Endothelial cell of umbilical vein (primary cell): ENCODE data around the gene MAPK13. TPM values are rescaled to one million over a fixed set of nuclear protein-coding genes. Genes with fewer than 3 reads are reported as not detected.

Experiments
- BruUV-seq: library from RNA; stranded (reverse); fragments of 400-500 nt; replicated peaks from 2 replicates; lab custom pipeline; 2021; lab: Mats Ljungman, UMichigan
- CTCF ChIA-PET: fragments of 300-600, 350-600 bp; sonication (Branson Sonifier 250); formaldehyde crosslinking; loops from one replicate; lab custom pipeline; 2021; ENCODE audit warnings: antibody characterized with exemption, inconsistent platforms; lab: Charles Lee
- POLR2A ChIA-PET: fragments of 300-600, 350-600 bp; sonication (Branson Sonifier 250); formaldehyde crosslinking; loops from one replicate; lab custom pipeline; 2021; ENCODE audit warnings: antibody characterized with exemption, inconsistent platforms; lab: Charles Lee
- DNase-seq: peaks from one replicate; pipeline ENCODE4 v3.0.0-alpha.2; 2011; ENCODE audit warnings: low read depth, low spot score
- FAIRE-seq: peaks from 2 replicates; lab custom pipeline; 2011; peaks lifted over from hg19 to GRCh38; lab: Jason Lieb, UNC
- H2AFZ ChIP-seq: 2 replicates; pipeline ENCODE4 v1.6.0; 2012; ENCODE audit warnings: low read depth, low read length, control low read depth, inconsistent platforms
- H3K27ac ChIP-seq: 2 replicates; pipeline ENCODE4 v1.5.1; 2011; ENCODE audit warnings: low read depth, mild to moderate bottlenecking, control low read depth, low read length, moderate library complexity; ENCODE audit not compliant: insufficient read depth
- H3K27me3 ChIP-seq, 2 experiments: 2 replicates each; pipeline versions ENCODE4 v1.6.0 to v1.6.1; 2011; ENCODE audit warnings: low read length in 2 of 2, mixed read lengths in 1 of 2; ENCODE audit not compliant: control insufficient read depth in 2 of 2, insufficient read depth in 2 of 2
- H3K36me3 ChIP-seq, 2 experiments: 2 replicates in 1 of 2; 3 replicates in 1 of 2; pipeline ENCODE4 v1.5.1; 2011; ENCODE audit warnings: low read length in 2 of 2, mild to moderate bottlenecking in 1 of 2, moderate library complexity in 1 of 2; ENCODE audit not compliant: control insufficient read depth in 2 of 2, insufficient read depth in 2 of 2; ENCODE audit errors: extremely low read depth in 1 of 2
- H3K4me1 ChIP-seq: 3 replicates; pipeline ENCODE4 v1.5.1; 2011; ENCODE audit warnings: mild to moderate bottlenecking, low read length; ENCODE audit not compliant: control insufficient read depth, insufficient read depth; ENCODE audit errors: extremely low read depth
- H3K4me2 ChIP-seq: 2 replicates; pipeline ENCODE4 v1.6.1; 2011; ENCODE audit warnings: low read length, control low read depth, mixed read lengths; ENCODE audit not compliant: insufficient read depth
- H3K4me3 ChIP-seq, 3 experiments: fragments of 200-600 bp in 1 of 3; sonication (generic), shearing (Covaris generic) in 1 of 3; replicated peaks in 1 of 3; 2 replicates each; pipeline ENCODE4 v1.5.1; 2011 to 2016; ENCODE audit warnings: control low read depth in 3 of 3, low read length in 3 of 3, mild to moderate bottlenecking in 2 of 3, inconsistent platforms in 1 of 3, low read depth in 1 of 3, moderate library complexity in 1 of 3; ENCODE audit not compliant: insufficient read depth in 1 of 3
- H3K79me2 ChIP-seq: 2 replicates; pipeline ENCODE4 v1.6.0; 2012; ENCODE audit warnings: low read length, inconsistent platforms; ENCODE audit not compliant: control insufficient read depth, insufficient read depth
- H3K9ac ChIP-seq: replicated peaks from 2 replicates; pipeline ENCODE3; 2011; ENCODE audit warnings: low read length, control low read depth; ENCODE audit not compliant: insufficient read depth; ENCODE audit errors: extremely low read depth
- H3K9me1 ChIP-seq: replicated peaks from 3 replicates; pipeline ENCODE4 v1.6.0; 2011; ENCODE audit warnings: mild to moderate bottlenecking, low read length; ENCODE audit not compliant: control insufficient read depth, insufficient read depth; ENCODE audit errors: extremely low read depth
- H3K9me3 ChIP-seq: replicated peaks from 2 replicates; pipeline ENCODE4 v1.5.1; 2012; ENCODE audit warnings: low read length, inconsistent platforms; ENCODE audit not compliant: control insufficient read depth, insufficient read depth
- H4K20me1 ChIP-seq: replicated peaks from 2 replicates; pipeline ENCODE3; 2011; ENCODE audit warnings: mild to moderate bottlenecking, low read length; ENCODE audit not compliant: control insufficient read depth, insufficient read depth; ENCODE audit errors: extremely low read depth
- EZH2 ChIP-seq: IDR thresholded peaks from 2 replicates; pipeline ENCODE4 v1.6.1; 2012; ENCODE audit warnings: borderline replicate concordance, low read depth, mild to moderate bottlenecking, moderate library complexity, low read length, inconsistent platforms; ENCODE audit not compliant: severe bottlenecking
- FOS ChIP-seq: IDR thresholded peaks from 2 replicates; pipeline ENCODE4 v1.6.1; 2011; ENCODE audit warnings: mild to moderate bottlenecking, low read length, moderate library complexity, borderline replicate concordance; ENCODE audit not compliant: insufficient read depth
- GATA2 ChIP-seq: IDR thresholded peaks from 2 replicates; pipeline ENCODE4 v1.7.0; 2011; ENCODE audit warnings: low read depth, mild to moderate bottlenecking, moderate library complexity, mixed read lengths, low read length; ENCODE audit not compliant: insufficient read length, insufficient read depth
- JUN ChIP-seq: IDR thresholded peaks from 2 replicates; pipeline ENCODE4 v1.6.1; 2011; ENCODE audit warnings: borderline replicate concordance, low read depth; ENCODE audit not compliant: insufficient read length, insufficient read depth
- MYC ChIP-seq: IDR thresholded peaks from one replicate; pipeline ENCODE4 v1.6.1; 2011; ENCODE audit warnings: mild to moderate bottlenecking, low read depth, low read length
- POLR2A ChIP-seq: IDR thresholded peaks from 2 replicates; pipeline ENCODE4 v1.6.1; 2012; ENCODE audit warnings: low read depth, mild to moderate bottlenecking, control low read depth, low read length
- POLR2AphosphoS5 ChIP-seq: IDR thresholded peaks from 2 replicates; pipeline ENCODE4 v1.6.1; 2012; ENCODE audit warnings: low read depth, mild to moderate bottlenecking, control low read depth, low read length, moderate library complexity; ENCODE audit not compliant: insufficient read depth
- dilution Hi-C: fragments of 300-500 bp; cut with MboI; formaldehyde crosslinking; loops from one replicate; pipeline ENCODE4 v1.15.0; 2019; ENCODE audit warnings: low sequenced_read_pairs; ENCODE audit not compliant: extremely low pct_ligation_motif_present
- intact Hi-C: fragments of 100-400 bp; cut with micrococcal nuclease; formaldehyde crosslinking; loops from one replicate; pipeline ENCODE4 v1.10.0; 2022
- polyA plus RNA-seq, 4 experiments: library from polyadenylated mRNA; depleted of rRNA in 3 of 4; stranded (reverse) in 3 of 4; unstranded in 1 of 4; fragments of >200 nt; gene quantifications; 2 replicates each; pipeline versions ENCODE4 v1.2.1 to v1.2.3, GENCODE V29; 2011 to 2012; ENCODE audit warnings: missing spikeins in 1 of 4
- total RNA-seq: library from RNA; stranded (reverse); gene quantifications from 2 replicates; pipeline ENCODE4 v1.2.3, GENCODE V29; 2021
- TF ChIP-seq, protein P1 (sequence below): IDR thresholded peaks from 2 replicates; pipeline ENCODE4 v1.6.1; 2011; ENCODE audit not compliant: insufficient read depth, insufficient read length
- TF ChIP-seq, protein P2 (sequence below), 2 donors: IDR thresholded peaks; 1 replicate in 1 of 2; 2 replicates in 1 of 2; pipeline ENCODE4 v1.5.1; 2011; ENCODE audit warnings: low read length in 2 of 2, mild to moderate bottlenecking in 2 of 2, moderate library complexity in 2 of 2, control low read depth in 1 of 2, inconsistent platforms in 1 of 2, low read depth in 1 of 2; ENCODE audit not compliant: insufficient read depth in 1 of 2; ENCODE audit errors: extremely low read depth in 1 of 2

Gene MAPK13
- total and polyA plus RNA-seq, 2 donors (not counting 3 experiments of a cell fraction or from before 2014, with no cell fraction given), result 9.0 to 11.6 TPM

DNA sequence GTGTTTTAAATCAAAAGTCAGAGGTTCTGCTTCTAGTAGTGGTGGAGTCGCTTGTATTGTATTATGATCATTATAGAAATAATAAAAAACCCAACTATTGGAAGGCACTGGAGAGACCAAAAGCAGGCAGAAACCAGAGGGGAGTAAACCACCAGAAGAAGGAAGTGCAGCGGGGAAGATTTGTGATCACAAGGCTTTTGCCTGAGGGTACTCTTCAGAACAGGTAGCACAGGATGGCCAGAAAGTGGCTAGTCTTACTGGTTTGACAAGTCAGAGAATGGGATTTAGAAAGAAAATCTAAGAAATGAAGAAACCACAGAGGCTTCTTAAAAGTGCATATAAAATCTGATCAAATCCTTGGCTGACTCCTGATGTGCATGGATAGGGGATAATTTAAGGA, 24.0 kb downstream of the MAPK13 start:
- H3K4me3 ChIP-seq, result no peak overlapping the region
- FAIRE-seq, result no peak
- intact Hi-C loops, result no loop called here

More for the DNA sequence above, 24.0 kb downstream of the MAPK13 start:
- no TSS peak for BruUV-seq
- Histone ChIP-seq H3K9ac (no peak overlapping the region), H4K20me1 (no peaks in the 10 kb centered on the region), H3K4me2 (no peak overlapping the region), H3K4me1 (no peaks in the 10 kb centered on the region), H3K9me1 (no peaks in the 10 kb centered on the region), H2AFZ (no peak overlapping the region), H3K36me3 (no peaks in the 10 kb centered on the region), H3K9me3 (no peaks in the 10 kb centered on the region), H3K27me3 (peaks cover 0 to 7% of the 10 kb centered on the region in 2 experiments), H3K27ac (no peak overlapping the region), H3K79me2 (no peaks in the 10 kb centered on the region)
- ChIA-PET POLR2A (no interaction called here), CTCF (no interaction called here)
- dilution Hi-C loops, result no loop called here
- DNase-seq, result no peak
- TF ChIP-seq FOS (no peak), MYC (no peak), GATA2 (no peak), POLR2A (no peak), POLR2AphosphoS5 (no peak), EZH2 (no peak), JUN (no peak)
- TF ChIP-seq, protein P1, sequence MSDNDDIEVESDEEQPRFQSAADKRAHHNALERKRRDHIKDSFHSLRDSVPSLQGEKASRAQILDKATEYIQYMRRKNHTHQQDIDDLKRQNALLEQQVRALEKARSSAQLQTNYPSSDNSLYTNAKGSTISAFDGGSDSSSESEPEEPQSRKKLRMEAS, result no peak
- TF ChIP-seq, protein P2, sequence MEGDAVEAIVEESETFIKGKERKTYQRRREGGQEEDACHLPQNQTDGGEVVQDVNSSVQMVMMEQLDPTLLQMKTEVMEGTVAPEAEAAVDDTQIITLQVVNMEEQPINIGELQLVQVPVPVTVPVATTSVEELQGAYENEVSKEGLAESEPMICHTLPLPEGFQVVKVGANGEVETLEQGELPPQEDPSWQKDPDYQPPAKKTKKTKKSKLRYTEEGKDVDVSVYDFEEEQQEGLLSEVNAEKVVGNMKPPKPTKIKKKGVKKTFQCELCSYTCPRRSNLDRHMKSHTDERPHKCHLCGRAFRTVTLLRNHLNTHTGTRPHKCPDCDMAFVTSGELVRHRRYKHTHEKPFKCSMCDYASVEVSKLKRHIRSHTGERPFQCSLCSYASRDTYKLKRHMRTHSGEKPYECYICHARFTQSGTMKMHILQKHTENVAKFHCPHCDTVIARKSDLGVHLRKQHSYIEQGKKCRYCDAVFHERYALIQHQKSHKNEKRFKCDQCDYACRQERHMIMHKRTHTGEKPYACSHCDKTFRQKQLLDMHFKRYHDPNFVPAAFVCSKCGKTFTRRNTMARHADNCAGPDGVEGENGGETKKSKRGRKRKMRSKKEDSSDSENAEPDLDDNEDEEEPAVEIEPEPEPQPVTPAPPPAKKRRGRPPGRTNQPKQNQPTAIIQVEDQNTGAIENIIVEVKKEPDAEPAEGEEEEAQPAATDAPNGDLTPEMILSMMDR (IDR thresholded peaks at IDR 0.05; ENCODE audit: extremely low read depth in 1 of 2, insufficient read depth in 1 of 2, low read depth in 1 of 2, low read length in 2 of 2), result no peak
